Neural cell (in vitro differentiated cells): ENCODE data around the gene IL21R.

ENCODE experiments used
- EP300 ChIP-seq: fragments of 450-650 bp; conservative IDR thresholded peaks from 2 replicates; pipeline ENCODE4 v1.6.1; 2014; ENCODE audit warnings: antibody characterized with exemption, mild to moderate bottlenecking, moderate library complexity; ENCODE audit not compliant: poor library complexity, severe bottlenecking
- EZH2 ChIP-seq: fragments of 200-600, 300-800 bp; shearing (Covaris generic), sonication (generic); IDR thresholded peaks from 2 replicates; pipeline ENCODE4 v1.6.1; 2014; ENCODE audit warnings: antibody characterized with exemption, low read length, borderline replicate concordance, mild to moderate bottlenecking; ENCODE audit not compliant: insufficient read depth, poor library complexity, severe bottlenecking
- MXI1 ChIP-seq: fragments of 450-650 bp; conservative IDR thresholded peaks from 2 replicates; pipeline ENCODE4 v1.6.1; 2014; ENCODE audit warnings: antibody characterized with exemption, mild to moderate bottlenecking; ENCODE audit not compliant: poor library complexity, severe bottlenecking
- POLR2AphosphoS5 ChIP-seq: IDR thresholded peaks from 2 replicates; pipeline ENCODE4 v1.6.1; 2012
- RAD21 ChIP-seq: fragments of 450-650 bp; conservative IDR thresholded peaks from 2 replicates; pipeline ENCODE4 v1.6.1; 2014; ENCODE audit warnings: antibody characterized with exemption, mild to moderate bottlenecking, moderate library complexity
- REST ChIP-seq: IDR thresholded peaks from 2 replicates; pipeline ENCODE4 v1.6.1; 2012; ENCODE audit warnings: borderline replicate concordance
- SMC3 ChIP-seq: fragments of 450-650 bp; conservative IDR thresholded peaks from 2 replicates; pipeline ENCODE4 v1.6.1; 2014; ENCODE audit warnings: antibody characterized with exemption, mild to moderate bottlenecking, moderate library complexity; ENCODE audit not compliant: poor library complexity
- TAF1 ChIP-seq: IDR thresholded peaks from 2 replicates; pipeline ENCODE4 v1.6.1; 2012; ENCODE audit warnings: low read depth
- TF ChIP-seq, protein P1 (sequence below): fragments of 450-650 bp; IDR thresholded peaks from 2 replicates; pipeline ENCODE4 v1.5.1; 2014; ENCODE audit warnings: antibody characterized with exemption, mild to moderate bottlenecking, moderate library complexity; ENCODE audit not compliant: poor library complexity, severe bottlenecking

GRCh38 chr16:27483624-27484023 lies 81.7 kb downstream of the IL21R start:
- no peak for TF ChIP-seq EZH2
- TF ChIP-seq, protein P1, sequence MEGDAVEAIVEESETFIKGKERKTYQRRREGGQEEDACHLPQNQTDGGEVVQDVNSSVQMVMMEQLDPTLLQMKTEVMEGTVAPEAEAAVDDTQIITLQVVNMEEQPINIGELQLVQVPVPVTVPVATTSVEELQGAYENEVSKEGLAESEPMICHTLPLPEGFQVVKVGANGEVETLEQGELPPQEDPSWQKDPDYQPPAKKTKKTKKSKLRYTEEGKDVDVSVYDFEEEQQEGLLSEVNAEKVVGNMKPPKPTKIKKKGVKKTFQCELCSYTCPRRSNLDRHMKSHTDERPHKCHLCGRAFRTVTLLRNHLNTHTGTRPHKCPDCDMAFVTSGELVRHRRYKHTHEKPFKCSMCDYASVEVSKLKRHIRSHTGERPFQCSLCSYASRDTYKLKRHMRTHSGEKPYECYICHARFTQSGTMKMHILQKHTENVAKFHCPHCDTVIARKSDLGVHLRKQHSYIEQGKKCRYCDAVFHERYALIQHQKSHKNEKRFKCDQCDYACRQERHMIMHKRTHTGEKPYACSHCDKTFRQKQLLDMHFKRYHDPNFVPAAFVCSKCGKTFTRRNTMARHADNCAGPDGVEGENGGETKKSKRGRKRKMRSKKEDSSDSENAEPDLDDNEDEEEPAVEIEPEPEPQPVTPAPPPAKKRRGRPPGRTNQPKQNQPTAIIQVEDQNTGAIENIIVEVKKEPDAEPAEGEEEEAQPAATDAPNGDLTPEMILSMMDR, result no peak
- no peak for TF ChIP-seq TAF1
- TF ChIP-seq MXI1, result no peak
- TF ChIP-seq POLR2AphosphoS5, result no peak
- TF ChIP-seq REST, result no peak
- no peak for TF ChIP-seq RAD21
- no peak for TF ChIP-seq SMC3
- TF ChIP-seq EP300, result no peak
